ENCODE results near the gene PCYT1A. TPM values are rescaled to one million over a fixed set of nuclear protein-coding genes. Genes with fewer than 3 reads are reported as not detected.

PCYT1A gene
- 23.3 TPM for total RNA-seq
- polyA plus RNA-seq: 18.9 TPM
- long read RNA-seq, donor 1, partial matches to known transcripts: 0 of 2 reads
- long read RNA-seq, donor 1, other reads (novel, unspliced or antisense): 0 of 2 reads
- long read RNA-seq, donor 2: 0 reads
- long read RNA-seq, donor 3, transcript PCYT1A-213 (2 exons, 562 nt): major isoform, 6 of 13 reads
- long read RNA-seq, donor 3, transcript PCYT1A-206 (9 exons, 1,482 nt): major isoform, 6 of 13 reads
- long read RNA-seq, donor 3, partial matches to known transcripts: 0 of 13 reads
- long read RNA-seq, donor 3, other reads (novel, unspliced or antisense): 0 of 13 reads
- long read RNA-seq, donor 4, partial matches to known transcripts: 0 of 6 reads
- long read RNA-seq, donor 4, other reads (novel, unspliced or antisense): 0 of 6 reads
- long read RNA-seq, donor 5, partial matches to known transcripts: 0 of 6 reads
- long read RNA-seq, donor 5, other reads (novel, unspliced or antisense): 0 of 6 reads
- long read RNA-seq, donor 6, partial matches to known transcripts: 0 of 3 reads
- long read RNA-seq, donor 6, other reads (novel, unspliced or antisense): 0 of 3 reads
- long read RNA-seq, donor 7, full-length matches to known transcripts: 6 of 6 reads
- long read RNA-seq, donor 7, partial matches to known transcripts: 0 of 6 reads
- long read RNA-seq, donor 7, other reads (novel, unspliced or antisense): 0 of 6 reads
- long read RNA-seq, donor 8, partial matches to known transcripts: 0 of 5 reads
- long read RNA-seq, donor 8, other reads (novel, unspliced or antisense): 0 of 5 reads
- long read RNA-seq, donor 9, partial matches to known transcripts: 0 of 4 reads
- long read RNA-seq, donor 9, other reads (novel, unspliced or antisense): 0 of 4 reads
- long read RNA-seq, donor 10, partial matches to known transcripts: 0 of 7 reads
- long read RNA-seq, donor 10, other reads (novel, unspliced or antisense): 0 of 7 reads

DNA sequence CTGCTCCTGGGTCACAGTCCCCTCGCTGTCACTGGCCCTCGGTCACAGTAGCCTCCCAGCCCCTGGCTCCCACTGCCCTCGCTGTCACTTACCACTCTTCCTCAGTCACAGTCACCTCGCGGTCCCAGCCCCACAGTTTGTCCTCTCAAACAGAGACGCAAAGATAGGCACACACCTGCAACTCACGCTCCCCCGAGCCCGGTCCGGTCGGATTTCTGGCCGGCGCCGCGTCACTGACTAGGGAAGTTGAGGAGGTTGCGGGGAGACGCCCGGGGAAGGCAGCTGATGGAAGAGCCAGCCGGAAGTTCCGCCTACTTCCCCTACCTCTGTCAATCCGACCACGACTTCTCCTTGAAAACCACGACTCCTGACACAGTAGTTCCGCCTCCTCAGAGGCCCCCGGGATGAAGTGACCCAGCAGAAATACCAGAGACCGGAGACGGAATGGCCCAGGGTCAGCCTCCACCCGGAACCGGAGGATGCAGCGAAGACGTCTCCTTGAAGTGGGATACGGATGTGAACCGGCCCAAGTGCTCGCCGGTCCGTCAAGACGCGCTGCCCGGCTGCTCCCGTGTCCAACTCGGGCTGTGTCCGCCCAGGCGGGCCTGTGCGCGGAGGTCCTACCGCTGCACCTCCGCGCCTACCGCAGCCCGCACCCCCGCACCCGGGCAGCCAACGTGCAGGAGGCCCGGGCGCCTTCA lies at the start of gene PCYT1A:
Gene PCYT1A, minus strand, starts transcription at position 287 of the 701 bp plus-strand sequence. CDS start 17,195 bp downstream, outside the sequence.
- WGBS: under 1% methylated on average over 55 of the region's 55 CpGs

DNA sequence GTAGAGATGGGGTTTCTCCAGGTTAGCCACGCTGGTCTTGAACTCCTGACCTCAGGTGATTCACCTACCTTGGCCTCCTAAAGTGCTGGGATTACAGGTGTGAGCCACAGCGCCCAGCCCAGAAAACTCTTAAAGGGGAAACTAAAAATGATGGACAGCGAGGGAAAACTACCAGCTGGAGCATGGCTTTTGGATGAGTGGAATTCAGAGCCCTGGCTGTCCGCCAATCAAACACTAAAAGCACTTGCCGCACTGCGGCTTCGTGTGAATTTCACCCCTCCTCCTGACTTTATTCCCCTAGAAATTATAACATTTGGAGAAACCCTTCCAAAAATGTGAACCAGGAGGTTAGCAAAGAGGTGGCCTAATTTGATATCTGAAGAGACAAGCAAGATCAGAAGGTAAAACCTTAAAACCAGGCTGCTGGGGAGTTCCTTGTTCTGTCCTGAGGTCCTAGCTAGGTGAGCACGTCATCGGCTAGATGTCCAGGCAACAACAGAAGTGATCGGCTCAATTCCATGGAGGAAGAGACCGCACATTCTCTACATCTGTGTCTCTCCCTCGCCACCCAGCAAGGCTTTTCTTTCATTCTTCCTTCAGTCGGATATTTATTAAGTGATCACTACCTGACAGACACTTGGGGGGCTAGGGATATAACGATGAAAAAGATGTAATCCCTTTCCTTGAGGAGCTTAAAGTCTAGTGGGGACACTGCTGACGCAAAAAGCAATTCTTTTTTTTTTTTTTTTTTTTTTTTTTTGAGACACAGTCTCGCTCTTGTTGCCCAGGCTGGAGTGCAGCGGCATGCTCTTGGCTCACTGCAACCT lies 49.0 kb upstream of the PCYT1A start:
- Histone ChIP-seq H3K27me3 (ENCODE audit: control insufficient read depth in 2 of 2, insufficient read depth in 1 of 2, low read length in 1 of 2) (no peaks in the 10 kb centered on the region), H3K4me3 (ENCODE audit: low read length in 2 of 2) (no peak overlapping the region), H3K4me1 (ENCODE audit: control insufficient read depth in 2 of 2, insufficient read depth in 2 of 2, low read length in 2 of 2) (no peaks in the 10 kb centered on the region), H3K36me3 (ENCODE audit: control insufficient read depth in 2 of 2, insufficient read depth in 2 of 2, low read length in 1 of 2) (no peaks in the 10 kb centered on the region), H3K27ac (ENCODE audit: low read depth in 1 of 2, low read length in 1 of 2) (no peak overlapping the region), H3K9me3 (ENCODE audit: control insufficient read depth in 2 of 2, insufficient read depth in 1 of 2, low read length in 1 of 2) (peaks cover 0 to 3% of the 10 kb centered on the region in 2 donors)
- DNase-seq (ENCODE audit: low read depth in 6 of 9, low spot score in 9 of 9): no peak
- WGBS: 94% methylated on average over 17 of the region's 17 CpGs

More for the DNA sequence above, at the start of gene PCYT1A:
- peak; percentile 64 to 89 (median 73) for DNase-seq (ENCODE audit: low read depth in 6 of 9, low spot score in 9 of 9)
- no peaks in the 10 kb centered on the region for H3K9me3 ChIP-seq (ENCODE audit: control insufficient read depth in 2 of 2, insufficient read depth in 1 of 2, low read length in 1 of 2)
- peak within 1 kb of the TSS; percentile 98 to 99 for H3K4me3 ChIP-seq (ENCODE audit: low read length in 2 of 2)
- H3K4me1 ChIP-seq (ENCODE audit: control insufficient read depth in 2 of 2, insufficient read depth in 2 of 2, low read length in 2 of 2): peaks cover 2 to 11% of the 10 kb centered on the region in 2 donors
- no peaks in the 10 kb centered on the region for H3K27me3 ChIP-seq (ENCODE audit: control insufficient read depth in 2 of 2, insufficient read depth in 1 of 2, low read length in 1 of 2)
- no peaks in the 10 kb centered on the region for H3K36me3 ChIP-seq (ENCODE audit: control insufficient read depth in 2 of 2, insufficient read depth in 2 of 2, low read length in 1 of 2)
- H3K27ac ChIP-seq (ENCODE audit: low read depth in 1 of 2, low read length in 1 of 2): peak within 1 kb of the TSS; percentile 47 to 70

DNA sequence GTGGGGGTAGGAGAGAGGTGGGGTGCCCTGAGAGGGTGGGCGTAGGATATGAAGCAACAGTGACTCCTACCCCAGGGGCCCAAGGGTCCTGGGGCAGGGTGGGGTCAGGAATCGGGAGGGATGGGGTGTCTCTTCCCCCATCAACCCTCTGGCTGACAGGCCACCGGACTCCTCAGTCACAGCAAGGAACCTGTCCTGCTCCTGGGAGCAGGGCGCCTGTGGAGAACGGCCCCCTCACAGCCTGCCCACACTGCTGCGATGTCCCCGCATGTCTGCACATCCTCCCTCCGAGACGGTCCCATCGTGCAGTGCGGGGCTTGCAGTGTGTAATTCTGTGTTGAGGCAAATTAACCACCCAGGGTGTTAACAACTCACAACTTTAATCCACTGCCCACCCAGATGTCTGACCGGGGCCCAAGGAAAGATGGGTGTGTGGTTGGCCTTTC lies 48.0 kb upstream of the PCYT1A start:
- DNase-seq (ENCODE audit: low read depth in 6 of 9, low spot score in 9 of 9): no peak
- H3K9me3 ChIP-seq (ENCODE audit: control insufficient read depth in 2 of 2, insufficient read depth in 1 of 2, low read length in 1 of 2): peaks cover 0 to 3% of the 10 kb centered on the region in 2 donors
- H3K4me3 ChIP-seq (ENCODE audit: low read length in 2 of 2): no peak overlapping the region
- WGBS: 86% methylated on average over 12 of the region's 12 CpGs
- no peak overlapping the region for H3K27ac ChIP-seq (ENCODE audit: low read depth in 1 of 2, low read length in 1 of 2)
- no peaks in the 10 kb centered on the region for H3K4me1 ChIP-seq (ENCODE audit: control insufficient read depth in 2 of 2, insufficient read depth in 2 of 2, low read length in 2 of 2)
- no peaks in the 10 kb centered on the region for H3K27me3 ChIP-seq (ENCODE audit: control insufficient read depth in 2 of 2, insufficient read depth in 1 of 2, low read length in 1 of 2)
- H3K36me3 ChIP-seq (ENCODE audit: control insufficient read depth in 2 of 2, insufficient read depth in 2 of 2, low read length in 1 of 2): no peaks in the 10 kb centered on the region

DNA sequence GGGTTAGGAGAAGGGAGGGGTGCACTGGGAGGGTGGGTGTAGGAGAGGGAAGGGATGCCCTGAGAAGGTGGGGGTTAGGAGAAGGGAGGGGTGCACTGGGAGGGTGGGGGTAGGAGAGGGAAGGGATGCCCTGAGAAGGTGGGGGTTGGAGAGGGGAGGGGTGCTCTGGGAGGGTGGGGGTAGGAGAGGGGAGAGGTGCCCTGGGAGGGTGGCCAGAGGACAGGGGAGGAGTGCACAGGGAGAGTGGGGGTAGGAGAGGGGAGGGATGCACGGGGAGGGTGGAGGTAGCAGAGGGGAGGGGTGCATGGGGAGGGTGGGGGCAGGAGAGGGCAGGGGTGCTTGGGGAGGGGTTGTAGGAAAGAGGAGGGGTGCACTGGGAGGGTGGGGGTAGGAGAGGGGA lies 47.5 kb upstream of the PCYT1A start:
- no peak for DNase-seq (ENCODE audit: low read depth in 6 of 9, low spot score in 9 of 9)
- peaks cover 0 to 3% of the 10 kb centered on the region in 2 donors for H3K9me3 ChIP-seq (ENCODE audit: control insufficient read depth in 2 of 2, insufficient read depth in 1 of 2, low read length in 1 of 2)
- no peak overlapping the region for H3K27ac ChIP-seq (ENCODE audit: low read depth in 1 of 2, low read length in 1 of 2)
- WGBS: 81% methylated on average over 1 of the region's 1 CpG
- no peaks in the 10 kb centered on the region for H3K27me3 ChIP-seq (ENCODE audit: control insufficient read depth in 2 of 2, insufficient read depth in 1 of 2, low read length in 1 of 2)
- H3K36me3 ChIP-seq (ENCODE audit: control insufficient read depth in 2 of 2, insufficient read depth in 2 of 2, low read length in 1 of 2): no peaks in the 10 kb centered on the region
- H3K4me1 ChIP-seq (ENCODE audit: control insufficient read depth in 2 of 2, insufficient read depth in 2 of 2, low read length in 2 of 2): no peaks in the 10 kb centered on the region
- no peak overlapping the region for H3K4me3 ChIP-seq (ENCODE audit: low read length in 2 of 2)

DNA sequence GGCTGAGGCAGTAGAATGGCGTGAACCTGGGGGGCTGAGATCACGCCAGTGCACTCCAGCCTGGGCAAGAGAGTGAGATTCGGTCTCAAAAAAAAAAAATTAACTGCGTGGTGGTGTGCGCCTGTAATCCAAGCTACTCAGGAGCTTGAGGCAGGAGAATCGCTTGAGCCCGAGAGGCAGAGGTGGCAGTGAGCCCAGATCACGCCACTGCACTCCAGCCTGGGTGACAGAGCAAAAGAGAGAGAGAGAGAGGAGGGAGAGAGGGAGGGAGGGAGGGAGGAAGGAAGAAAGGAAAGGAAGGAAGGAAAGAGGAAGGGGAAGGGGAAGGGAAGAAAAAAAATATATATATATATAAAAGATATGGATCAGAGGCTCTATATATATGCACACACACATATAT lies 44.6 kb upstream of the PCYT1A start:
- 96% methylated on average over 8 of the region's 8 CpGs for WGBS
- peaks cover 0 to 2% of the 10 kb centered on the region in 2 donors for H3K27me3 ChIP-seq (ENCODE audit: control insufficient read depth in 2 of 2, insufficient read depth in 1 of 2, low read length in 1 of 2)
- H3K27ac ChIP-seq (ENCODE audit: low read depth in 1 of 2, low read length in 1 of 2): no peak overlapping the region
- H3K4me1 ChIP-seq (ENCODE audit: control insufficient read depth in 2 of 2, insufficient read depth in 2 of 2, low read length in 2 of 2): no peaks in the 10 kb centered on the region
- H3K9me3 ChIP-seq (ENCODE audit: control insufficient read depth in 2 of 2, insufficient read depth in 1 of 2, low read length in 1 of 2): no peaks in the 10 kb centered on the region
- no peak for DNase-seq (ENCODE audit: low read depth in 6 of 9, low spot score in 9 of 9)
- no peaks in the 10 kb centered on the region for H3K36me3 ChIP-seq (ENCODE audit: control insufficient read depth in 2 of 2, insufficient read depth in 2 of 2, low read length in 1 of 2)
- no peak overlapping the region for H3K4me3 ChIP-seq (ENCODE audit: low read length in 2 of 2)

DNA sequence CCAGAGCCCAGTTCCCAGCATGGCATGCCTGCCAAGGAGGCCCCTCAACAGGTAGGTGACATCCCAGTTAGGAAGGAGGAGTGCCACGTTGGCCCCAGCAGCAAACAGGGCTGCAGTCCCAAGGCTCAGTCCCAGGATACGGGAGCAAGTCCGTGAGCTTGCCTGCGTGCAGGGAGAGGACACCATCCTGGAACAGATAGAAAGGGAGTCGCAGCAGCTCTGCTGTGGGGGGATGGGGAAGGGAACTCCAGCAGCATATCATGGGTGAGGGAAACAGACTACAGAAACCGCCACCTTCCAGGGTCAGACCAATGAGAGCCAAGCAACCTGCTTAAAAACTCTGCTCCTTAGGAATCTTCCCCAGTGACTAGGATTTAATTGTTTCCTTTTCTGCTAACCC lies 39.9 kb upstream of the PCYT1A start:
- no peaks in the 10 kb centered on the region for H3K9me3 ChIP-seq (ENCODE audit: control insufficient read depth in 2 of 2, insufficient read depth in 1 of 2, low read length in 1 of 2)
- H3K4me3 ChIP-seq (ENCODE audit: low read length in 2 of 2): no peak overlapping the region
- no peaks in the 10 kb centered on the region for H3K4me1 ChIP-seq (ENCODE audit: control insufficient read depth in 2 of 2, insufficient read depth in 2 of 2, low read length in 2 of 2)
- 82% methylated on average over 6 of the region's 6 CpGs for whole genome bisulfite sequencing
- no peak overlapping the region for H3K27ac ChIP-seq (ENCODE audit: low read depth in 1 of 2, low read length in 1 of 2)
- no peaks in the 10 kb centered on the region for H3K36me3 ChIP-seq (ENCODE audit: control insufficient read depth in 2 of 2, insufficient read depth in 2 of 2, low read length in 1 of 2)
- no peak for DNase-seq (ENCODE audit: low read depth in 6 of 9, low spot score in 9 of 9)
- peaks cover 0 to 2% of the 10 kb centered on the region in 2 donors for H3K27me3 ChIP-seq (ENCODE audit: control insufficient read depth in 2 of 2, insufficient read depth in 1 of 2, low read length in 1 of 2)

DNA sequence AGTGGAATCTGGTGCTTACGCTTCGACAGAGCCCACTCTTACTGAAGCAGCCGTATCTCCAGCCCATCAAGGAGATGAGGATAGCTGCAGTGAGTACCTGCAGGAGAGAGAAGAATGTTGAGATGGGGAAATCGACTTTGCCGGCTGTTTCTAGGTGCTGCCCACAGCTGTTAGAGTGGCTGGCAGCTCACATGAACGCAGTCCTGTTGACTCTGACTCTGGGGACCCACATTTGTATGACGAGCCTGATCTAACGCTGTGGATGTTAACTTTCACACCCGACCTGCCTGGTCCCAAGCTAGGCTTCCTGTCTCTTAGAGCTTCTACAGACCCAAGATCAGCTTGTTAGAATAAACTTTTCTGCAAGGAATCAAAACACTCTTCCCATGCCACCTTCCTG lies 39.4 kb upstream of the PCYT1A start:
- WGBS: 93% methylated on average over 9 of the region's 9 CpGs
- Histone ChIP-seq H3K4me1 (ENCODE audit: control insufficient read depth in 2 of 2, insufficient read depth in 2 of 2, low read length in 2 of 2) (peaks cover 0 to 2% of the 10 kb centered on the region in 2 donors), H3K27me3 (ENCODE audit: control insufficient read depth in 2 of 2, insufficient read depth in 1 of 2, low read length in 1 of 2) (peaks cover 0 to 2% of the 10 kb centered on the region in 2 donors), H3K9me3 (ENCODE audit: control insufficient read depth in 2 of 2, insufficient read depth in 1 of 2, low read length in 1 of 2) (no peaks in the 10 kb centered on the region), H3K36me3 (ENCODE audit: control insufficient read depth in 2 of 2, insufficient read depth in 2 of 2, low read length in 1 of 2) (no peaks in the 10 kb centered on the region), H3K4me3 (ENCODE audit: low read length in 2 of 2) (no peak overlapping the region), H3K27ac (ENCODE audit: low read depth in 1 of 2, low read length in 1 of 2) (no peak overlapping the region)
- DNase-seq (ENCODE audit: low read depth in 6 of 9, low spot score in 9 of 9): no peak

DNA sequence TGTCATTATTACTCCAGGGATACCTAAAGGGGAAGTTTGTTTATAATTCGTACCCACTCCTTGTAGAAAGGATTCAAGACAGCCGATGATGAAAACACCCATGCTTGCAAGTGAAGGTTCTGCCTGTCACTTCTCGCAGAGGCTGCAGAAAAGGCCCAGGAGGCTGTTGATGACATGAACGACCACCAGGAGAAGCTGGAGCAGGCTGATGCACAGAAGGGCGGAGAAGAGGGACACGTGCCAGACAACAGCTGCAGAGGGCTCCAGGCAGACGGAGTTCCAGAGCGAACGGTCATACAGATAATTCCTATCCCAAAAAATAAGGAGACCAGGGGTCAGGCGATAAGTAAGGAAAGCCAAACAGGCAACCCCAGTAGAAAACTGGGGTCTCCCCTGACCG lies 36.2 kb upstream of the PCYT1A start:
- DNase-seq (ENCODE audit: low read depth in 6 of 9, low spot score in 9 of 9): no peak
- peaks cover 0 to 2% of the 10 kb centered on the region in 2 donors for H3K27me3 ChIP-seq (ENCODE audit: control insufficient read depth in 2 of 2, insufficient read depth in 1 of 2, low read length in 1 of 2)
- no peaks in the 10 kb centered on the region for H3K36me3 ChIP-seq (ENCODE audit: control insufficient read depth in 2 of 2, insufficient read depth in 2 of 2, low read length in 1 of 2)
- no peaks in the 10 kb centered on the region for H3K9me3 ChIP-seq (ENCODE audit: control insufficient read depth in 2 of 2, insufficient read depth in 1 of 2, low read length in 1 of 2)
- no peak overlapping the region for H3K27ac ChIP-seq (ENCODE audit: low read depth in 1 of 2, low read length in 1 of 2)
- H3K4me3 ChIP-seq (ENCODE audit: low read length in 2 of 2): no peak overlapping the region
- H3K4me1 ChIP-seq (ENCODE audit: control insufficient read depth in 2 of 2, insufficient read depth in 2 of 2, low read length in 2 of 2): peaks cover 0 to 8% of the 10 kb centered on the region in 2 donors
- 88% methylated on average over 11 of the region's 11 CpGs for WGBS

Data from thymus (tissue), 14 donors.